HAP-1 (cell line): ENCODE results near the gene ZNF438.

Source experiments
- DNase-seq, 2 experiments: peaks; one replicate each; pipeline ENCODE4 v3.0.0-alpha.2; 2016 to 2020; ENCODE audit warnings: low spot score in 2 of 2
- H3K27me3 ChIP-seq: fragments of 250-450 bp; sonication (Bioruptor Pico); 2 replicates; pipeline ENCODE4 v1.5.1; 2020; ENCODE audit warnings: low read depth, mild to moderate bottlenecking, moderate library complexity
- H3K36me3 ChIP-seq: fragments of 250-450 bp; sonication (Bioruptor Pico); replicated peaks from 2 replicates; pipeline ENCODE4 v1.5.1; 2020; ENCODE audit warnings: mild to moderate bottlenecking
- H3K4me1 ChIP-seq: fragments of 250-450 bp; sonication (Bioruptor Pico); 2 replicates; pipeline ENCODE4 v1.5.1; 2020; ENCODE audit warnings: mild to moderate bottlenecking
- H3K4me3 ChIP-seq: fragments of 250-450 bp; sonication (Bioruptor Pico); 2 replicates; pipeline ENCODE4 v1.5.1; 2020; ENCODE audit warnings: mild to moderate bottlenecking, moderate library complexity
- H3K9me3 ChIP-seq: fragments of 250-450 bp; sonication (Bioruptor Pico); 2 replicates; pipeline ENCODE4 v1.5.1; 2020; ENCODE audit warnings: mild to moderate bottlenecking, moderate library complexity
- in situ Hi-C: fragments of 300-500 bp; cut with MboI; formaldehyde crosslinking; loops from 3 replicates; pipeline ENCODE4 v1.14.3; 2020; ENCODE audit warnings: low sequenced_read_pairs, inconsistent platforms, mixed read lengths

Gene ZNF438

DNA sequence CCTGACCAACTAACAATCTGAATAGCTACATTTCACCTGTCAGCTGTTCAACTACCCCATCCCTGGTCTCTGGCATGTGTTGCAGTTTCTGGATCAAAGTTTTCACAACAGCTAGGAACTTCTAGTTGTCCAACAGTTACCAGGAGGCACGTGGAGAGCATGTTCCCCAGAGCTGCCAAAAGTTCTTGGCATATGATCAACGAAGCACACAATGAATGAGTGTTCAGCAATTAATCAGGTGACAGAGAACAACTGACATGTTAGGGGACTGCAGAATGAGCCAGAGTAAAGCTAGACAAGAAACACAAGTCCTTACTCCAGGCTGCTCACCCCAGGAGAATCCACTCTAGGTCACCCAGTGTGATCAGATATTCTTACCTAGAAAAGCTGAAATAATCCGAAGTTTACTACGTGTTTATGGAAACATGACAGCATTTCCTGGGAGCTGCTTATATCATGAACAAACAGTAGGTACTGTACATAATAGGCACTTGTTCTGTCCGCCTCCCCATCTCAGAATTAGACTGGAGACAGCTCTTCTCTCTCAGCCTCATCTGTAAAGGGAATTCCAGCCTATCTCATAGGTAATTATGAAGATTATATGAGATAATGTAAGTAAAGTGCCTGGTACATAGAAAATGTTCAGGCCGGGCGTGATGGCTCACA lies 50.6 kb downstream of the ZNF438 start:
- no peak for DNase-seq
- H3K9me3 ChIP-seq = no peaks in the 10 kb centered on the region

DNA sequence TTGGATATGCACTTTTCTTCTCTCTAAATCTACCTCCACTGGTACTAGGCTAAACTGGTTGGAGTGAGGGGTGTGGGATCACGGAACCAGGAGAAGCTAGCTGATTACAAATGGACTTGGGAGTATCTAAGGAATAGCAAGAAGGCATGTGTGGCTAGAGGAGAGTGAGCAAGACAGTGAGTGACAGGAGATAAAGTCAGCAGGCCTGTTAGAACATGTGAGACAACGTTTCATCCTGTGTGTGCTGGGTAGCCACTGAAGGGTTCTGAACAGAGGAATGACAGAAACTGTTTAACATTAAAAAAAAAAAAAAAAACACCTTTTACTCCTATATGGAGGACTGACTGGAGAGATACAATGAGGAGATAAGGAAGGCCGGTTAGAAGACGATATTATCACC lies 51.7 kb downstream of the ZNF438 start:
- Histone ChIP-seq H3K36me3 (no peaks in the 10 kb centered on the region), H3K9me3 (no peaks in the 10 kb centered on the region), H3K4me3 (no peak overlapping the region), H3K4me1 (no peaks in the 10 kb centered on the region), H3K27me3 (no peaks in the 10 kb centered on the region)
- in situ Hi-C loops = no loop called here
- no peak for DNase-seq

More for the DNA sequence above, 50.6 kb downstream of the ZNF438 start:
- Histone ChIP-seq H3K27me3 (no peaks in the 10 kb centered on the region), H3K4me3 (no peak overlapping the region), H3K36me3 (no peaks in the 10 kb centered on the region), H3K4me1 (no peaks in the 10 kb centered on the region)
- in situ Hi-C loops = no loop called here

DNA sequence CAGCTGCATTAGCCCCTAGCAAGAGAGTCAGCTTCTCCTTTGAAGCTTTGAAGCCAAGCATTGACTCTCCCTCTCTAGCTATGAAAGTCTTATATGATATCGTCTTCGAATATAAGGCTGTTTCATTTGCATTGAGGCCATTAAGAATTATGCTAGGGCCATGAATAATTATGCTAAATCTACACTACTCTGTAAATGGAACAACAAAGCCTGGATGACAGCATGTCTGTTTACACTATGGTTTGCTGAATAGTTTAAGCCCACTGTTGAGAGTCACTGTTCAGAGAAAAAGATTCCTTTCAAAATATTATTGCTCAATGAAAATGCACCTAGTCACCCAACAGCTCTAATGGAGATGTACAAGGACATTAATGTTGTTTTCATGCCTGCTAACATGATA lies 52.8 kb downstream of the ZNF438 start:
- Histone ChIP-seq H3K27me3 (no peaks in the 10 kb centered on the region), H3K4me1 (no peaks in the 10 kb centered on the region), H3K4me3 (no peak overlapping the region), H3K9me3 (no peaks in the 10 kb centered on the region), H3K36me3 (no peaks in the 10 kb centered on the region)
- in situ Hi-C loops = no loop called here
- no peak for DNase-seq

DNA sequence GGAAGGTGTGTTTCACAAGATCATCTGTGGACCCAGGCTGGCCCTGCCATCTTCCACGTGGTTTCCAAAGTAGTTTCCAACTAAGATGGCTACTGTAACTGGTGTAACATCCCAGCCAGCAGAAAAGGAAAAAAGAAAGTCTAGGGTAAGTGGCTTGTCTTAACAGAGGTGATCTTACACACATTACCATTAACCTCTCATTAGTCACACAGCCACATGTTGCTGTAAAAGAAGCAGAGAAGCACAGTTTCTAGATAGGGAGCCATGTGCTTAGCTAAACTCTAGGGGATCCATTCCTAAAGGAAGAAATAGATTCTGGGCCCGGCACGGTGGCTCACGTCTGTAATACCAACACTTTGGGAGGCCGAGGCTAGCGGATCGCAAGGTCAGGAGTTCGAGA lies 54.3 kb downstream of the ZNF438 start:
- DNase-seq = no peak
- no peaks in the 10 kb centered on the region for H3K27me3 ChIP-seq
- no peaks in the 10 kb centered on the region for H3K9me3 ChIP-seq
- H3K4me1 ChIP-seq = no peaks in the 10 kb centered on the region
- H3K36me3 ChIP-seq = no peaks in the 10 kb centered on the region
- in situ Hi-C loops = no loop called here
- no peak overlapping the region for H3K4me3 ChIP-seq

DNA sequence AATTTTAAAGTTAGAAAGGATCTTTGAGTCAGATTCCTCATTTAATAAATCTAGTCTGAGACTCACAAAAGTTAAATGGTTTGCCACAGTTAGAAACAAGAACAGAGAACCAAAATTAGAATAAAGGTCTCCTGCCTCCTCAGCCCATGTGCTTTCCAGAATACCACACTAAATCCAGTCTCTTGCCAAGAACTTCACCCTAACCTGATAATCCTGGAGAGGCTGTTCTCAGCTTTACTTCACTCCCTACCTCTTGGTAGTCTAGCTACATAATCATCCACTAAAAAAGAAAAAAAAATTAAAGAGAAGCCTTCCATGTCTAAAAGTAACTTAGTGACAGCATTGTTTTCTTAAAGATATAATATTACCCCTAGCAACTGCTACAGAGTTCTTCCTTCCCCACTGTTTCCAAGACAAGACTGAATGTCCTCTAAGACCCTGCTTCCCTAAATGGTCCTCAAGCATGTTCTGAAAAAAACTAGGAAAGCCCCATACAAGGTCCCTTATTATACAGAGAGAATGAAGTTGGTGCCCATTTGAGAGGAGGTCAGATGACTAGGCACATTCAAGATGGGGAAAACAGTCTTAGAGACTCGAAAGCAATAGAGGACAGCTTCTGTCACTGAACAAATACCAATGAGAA lies 56.8 kb downstream of the ZNF438 start:
- Histone ChIP-seq H3K27me3 (no peaks in the 10 kb centered on the region), H3K4me3 (no peak overlapping the region), H3K9me3 (no peaks in the 10 kb centered on the region), H3K36me3 (no peaks in the 10 kb centered on the region), H3K4me1 (no peaks in the 10 kb centered on the region)
- in situ Hi-C loops = no loop called here
- no peak for DNase-seq

DNA sequence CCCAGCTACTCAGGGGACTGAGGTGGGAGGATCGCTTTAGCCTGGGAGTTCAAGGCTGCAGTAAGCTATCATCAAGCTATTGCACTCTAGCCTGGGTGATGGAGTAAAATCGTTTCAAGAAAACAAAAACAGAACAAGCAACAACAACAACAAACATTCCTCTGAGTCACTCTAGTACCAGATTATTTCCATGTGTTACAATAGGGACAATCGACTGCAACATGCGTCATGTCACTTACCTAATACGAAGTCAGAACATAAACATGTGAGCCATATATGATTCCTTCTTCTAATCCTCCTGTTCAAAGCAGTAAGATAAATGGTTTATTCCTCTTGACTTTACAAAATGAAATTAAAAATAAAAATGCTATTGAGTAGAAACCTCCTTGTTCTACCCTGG lies 57.3 kb downstream of the ZNF438 start:
- Histone ChIP-seq H3K27me3 (no peaks in the 10 kb centered on the region), H3K36me3 (no peaks in the 10 kb centered on the region), H3K4me3 (no peak overlapping the region), H3K4me1 (no peaks in the 10 kb centered on the region), H3K9me3 (no peaks in the 10 kb centered on the region)
- in situ Hi-C loops = no loop called here
- no peak for DNase-seq

DNA sequence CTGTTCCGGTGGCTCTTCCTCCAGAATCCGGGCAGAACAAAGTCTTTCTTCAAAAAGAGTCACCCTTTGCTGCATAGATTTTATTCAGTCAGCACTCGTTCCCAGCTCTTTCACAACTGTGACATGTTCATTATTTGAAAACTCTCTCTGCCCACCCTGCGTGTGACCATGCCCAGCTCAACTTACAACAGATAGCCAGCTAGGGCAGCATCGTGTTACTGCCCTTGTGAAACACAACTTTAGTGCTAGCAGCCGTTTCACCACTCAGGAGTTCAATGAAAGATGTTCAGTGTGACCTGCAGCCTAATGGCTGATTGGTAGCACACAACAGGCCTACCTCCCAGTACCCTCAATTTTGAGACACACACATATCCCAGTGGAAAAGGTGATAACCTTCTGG lies 57.9 kb downstream of the ZNF438 start:
- no peaks in the 10 kb centered on the region for H3K36me3 ChIP-seq
- no peaks in the 10 kb centered on the region for H3K9me3 ChIP-seq
- in situ Hi-C loops = no loop called here
- no peaks in the 10 kb centered on the region for H3K27me3 ChIP-seq
- DNase-seq = no peak
- H3K4me1 ChIP-seq = no peaks in the 10 kb centered on the region
- H3K4me3 ChIP-seq = no peak overlapping the region

DNA sequence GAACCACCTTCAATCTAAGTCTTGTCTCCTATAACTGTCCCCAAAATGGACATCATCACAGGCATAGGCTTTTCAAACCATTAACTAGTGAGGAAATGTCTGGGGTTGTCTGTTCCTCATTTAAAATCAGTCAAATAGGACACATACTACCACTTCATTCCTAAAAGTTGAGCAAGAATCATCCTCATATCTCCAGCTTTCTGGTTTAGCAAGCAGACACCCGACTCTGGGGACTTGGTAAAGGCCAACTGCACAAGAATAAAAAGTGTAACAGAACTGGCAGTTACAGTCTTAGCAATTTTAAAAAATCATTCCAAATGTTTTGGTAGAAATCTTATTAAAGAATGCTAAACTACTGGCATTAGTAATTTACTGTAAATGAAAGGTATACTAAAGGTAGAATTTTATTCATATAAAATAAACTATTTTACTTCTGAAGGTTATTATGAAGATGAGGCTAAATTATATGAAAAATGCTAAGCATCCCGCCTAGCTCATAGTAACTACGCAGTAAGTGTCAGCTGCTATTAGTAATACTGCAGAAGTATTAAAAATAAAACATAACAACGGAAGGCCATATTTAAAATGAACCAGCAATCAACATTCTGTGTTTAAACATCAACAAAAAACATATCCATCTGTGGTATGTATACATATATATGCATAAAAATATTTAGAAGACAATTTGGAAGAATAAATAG lies 60.8 kb downstream of the ZNF438 start:
- Histone ChIP-seq H3K27me3 (no peaks in the 10 kb centered on the region), H3K36me3 (no peaks in the 10 kb centered on the region), H3K4me3 (no peak overlapping the region), H3K9me3 (no peaks in the 10 kb centered on the region), H3K4me1 (no peaks in the 10 kb centered on the region)
- in situ Hi-C loops = no loop called here
- DNase-seq = no peak

DNA sequence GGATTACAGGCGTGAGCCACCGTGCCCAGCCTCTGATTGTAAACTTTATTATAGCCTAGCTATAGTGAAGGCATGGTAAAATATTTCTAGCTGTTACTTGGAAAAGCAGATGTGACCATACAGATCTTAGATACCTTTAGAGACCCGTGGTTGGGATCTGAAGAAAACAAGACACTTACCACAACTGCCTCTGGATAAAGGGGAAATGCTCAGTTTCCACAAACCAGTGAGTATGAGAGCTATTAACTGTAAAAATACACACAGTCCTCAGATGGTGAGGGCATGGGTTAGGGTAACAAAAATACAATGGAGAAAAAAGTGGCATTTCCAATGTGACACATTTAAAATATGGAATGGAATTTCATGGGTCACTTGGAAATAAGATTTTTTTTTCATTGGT lies 63.0 kb downstream of the ZNF438 start:
- Histone ChIP-seq H3K4me3 (no peak overlapping the region), H3K4me1 (no peaks in the 10 kb centered on the region), H3K27me3 (no peaks in the 10 kb centered on the region), H3K9me3 (no peaks in the 10 kb centered on the region), H3K36me3 (no peaks in the 10 kb centered on the region)
- DNase-seq = no peak
- in situ Hi-C loops = no loop called here

DNA sequence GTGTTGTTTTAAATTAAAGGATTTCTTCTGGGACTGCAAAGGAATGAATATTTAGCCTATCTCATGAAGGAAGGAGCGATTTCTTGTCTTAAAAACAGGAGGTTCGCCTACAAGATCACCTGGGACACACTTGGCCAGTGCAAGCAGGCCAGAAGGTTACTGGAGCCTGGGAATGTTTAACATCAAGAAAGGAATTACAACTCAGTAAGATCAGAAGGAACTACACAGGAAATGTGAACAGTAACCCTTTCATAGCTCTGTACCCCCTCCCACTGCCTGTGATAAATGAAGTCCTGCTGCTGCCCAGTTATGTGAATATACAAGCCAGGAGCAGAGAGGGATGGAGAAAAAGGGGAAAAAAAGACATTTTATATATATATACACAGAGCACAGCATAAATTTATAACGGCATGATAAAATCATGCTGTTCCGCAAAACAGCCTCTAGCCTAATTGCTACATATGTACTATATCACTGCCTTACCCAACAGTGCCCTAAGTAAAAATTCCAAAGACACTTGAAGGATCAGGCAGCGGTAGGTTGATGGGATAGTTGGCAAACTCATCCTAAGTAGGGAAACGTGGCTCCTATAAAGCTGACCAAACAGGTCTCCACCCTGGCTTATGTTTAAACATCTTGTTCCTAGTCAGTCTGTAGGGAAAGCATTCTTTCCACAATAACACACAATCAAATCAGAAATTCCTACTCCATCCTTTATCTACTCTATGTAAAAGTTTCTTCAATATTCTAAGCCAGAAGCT lies 63.8 kb downstream of the ZNF438 start:
- Histone ChIP-seq H3K9me3 (no peaks in the 10 kb centered on the region), H3K4me3 (no peak overlapping the region), H3K36me3 (no peaks in the 10 kb centered on the region), H3K4me1 (no peaks in the 10 kb centered on the region), H3K27me3 (no peaks in the 10 kb centered on the region)
- no peak for DNase-seq
- in situ Hi-C loops = no loop called here

DNA sequence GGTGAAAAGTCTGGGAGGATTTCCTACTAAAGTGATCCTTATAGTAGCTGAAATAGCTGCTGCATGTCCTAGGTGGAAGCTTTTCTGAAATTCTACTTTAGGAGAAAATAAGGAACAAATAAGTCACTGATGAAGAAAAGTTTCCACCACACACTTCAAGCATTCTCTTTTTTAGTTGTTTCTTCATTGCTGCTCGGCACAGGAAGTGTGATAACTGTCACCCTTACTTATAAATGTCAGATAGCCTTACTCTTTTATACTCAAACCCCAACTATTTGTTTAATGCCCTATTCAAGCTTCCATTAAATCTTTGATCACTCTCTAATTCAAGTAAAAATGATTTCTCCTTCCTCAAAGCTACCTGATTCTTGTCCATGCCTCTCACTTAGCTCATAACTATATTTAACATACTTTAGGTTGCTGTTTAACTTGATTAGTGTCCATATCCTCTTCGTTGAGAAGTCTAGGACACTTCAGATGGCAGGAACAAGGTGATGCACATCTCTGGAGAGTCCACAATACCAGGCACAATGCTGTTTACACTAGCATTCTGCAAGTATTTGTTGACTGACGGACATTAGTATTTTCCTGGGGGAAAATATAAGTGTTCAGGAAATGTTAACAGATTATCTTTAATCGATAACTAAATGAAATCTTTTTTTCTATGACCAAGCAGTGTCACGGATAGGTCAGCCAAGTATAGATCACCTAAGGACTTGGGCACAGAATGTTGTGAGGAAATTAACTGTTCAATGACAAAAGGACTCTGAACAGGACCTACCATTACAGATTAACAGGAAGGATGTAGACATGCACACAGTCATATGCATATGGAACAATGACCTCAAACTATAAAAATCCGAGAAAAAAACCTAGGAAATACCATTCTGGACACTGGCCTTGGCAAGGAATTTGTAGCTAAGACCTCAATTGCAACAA lies 67.4 kb downstream of the ZNF438 start:
- no peaks in the 10 kb centered on the region for H3K4me1 ChIP-seq
- no peaks in the 10 kb centered on the region for H3K27me3 ChIP-seq
- no peak overlapping the region for H3K4me3 ChIP-seq
- no peaks in the 10 kb centered on the region for H3K9me3 ChIP-seq
- H3K36me3 ChIP-seq = no peaks in the 10 kb centered on the region
- in situ Hi-C loops = no loop called here
- DNase-seq = no peak

DNA sequence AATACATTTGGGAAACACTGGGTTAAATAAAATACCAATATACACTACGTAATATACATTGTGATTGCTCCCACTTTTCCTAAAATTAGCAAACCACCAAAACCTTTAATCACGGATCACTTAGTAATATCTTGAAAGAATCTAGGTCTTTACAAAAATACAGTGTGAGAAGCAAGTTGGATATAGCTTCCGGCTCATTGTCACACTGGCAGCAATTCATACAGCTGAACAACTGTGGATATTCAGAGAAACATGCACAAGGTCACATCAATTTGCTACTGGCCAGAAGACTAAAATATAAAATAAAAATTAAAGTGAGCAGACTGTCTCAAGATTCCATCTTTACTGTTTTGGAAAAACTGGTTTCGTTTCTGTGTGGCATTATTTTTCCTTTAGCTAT lies 69.1 kb downstream of the ZNF438 start:
- no peaks in the 10 kb centered on the region for H3K27me3 ChIP-seq
- H3K9me3 ChIP-seq = no peaks in the 10 kb centered on the region
- no peaks in the 10 kb centered on the region for H3K4me1 ChIP-seq
- H3K36me3 ChIP-seq = no peaks in the 10 kb centered on the region
- DNase-seq = no peak
- no peak overlapping the region for H3K4me3 ChIP-seq
- in situ Hi-C loops = no loop called here

DNA sequence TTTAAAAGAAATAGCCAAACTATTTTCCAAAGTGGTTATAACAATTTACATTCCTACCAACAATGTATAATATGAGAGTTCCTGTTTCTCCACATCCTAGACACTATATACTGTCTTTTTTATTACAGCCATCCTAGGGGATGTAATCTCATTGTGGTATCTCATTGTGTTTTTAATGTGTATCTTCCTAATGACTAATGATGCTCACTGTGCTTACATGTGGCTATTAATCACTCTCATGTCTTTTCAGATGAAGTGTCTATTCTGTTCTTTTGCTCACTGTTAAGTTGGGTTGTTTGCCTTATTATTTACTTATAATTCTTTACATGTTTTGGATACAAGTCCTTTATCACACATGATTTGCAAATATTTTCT lies 71.8 kb downstream of the ZNF438 start:
- in situ Hi-C loops = no loop called here
- no peak overlapping the region for H3K4me3 ChIP-seq
- DNase-seq = no peak
- H3K36me3 ChIP-seq = no peaks in the 10 kb centered on the region
- H3K27me3 ChIP-seq = no peaks in the 10 kb centered on the region
- no peaks in the 10 kb centered on the region for H3K9me3 ChIP-seq
- no peaks in the 10 kb centered on the region for H3K4me1 ChIP-seq
